Measurements from ENCODE around the gene TNS1. TPM values are rescaled to one million over a fixed set of nuclear protein-coding genes. Genes with fewer than 3 reads are reported as not detected.

TNS1 gene
- total and polyA plus RNA-seq, 9 of the 15 experiments (the other 6 are each of a cell fraction or from before 2014, with no cell fraction given) = 0.13 to 2.7 (median 0.77) TPM

GRCh38 chr2:218022131-218022850, 19.5 kb upstream of the TNS1 start (continued):
- no peak for TF ChIP-seq ZNF12 (CRISPR knock-in tag; IDR thresholded peaks at IDR 0.05)

GRCh38 chr2:218021536-218022071, 18.8 kb upstream of the TNS1 start:
- BruUV-seq (replicated peaks) = no TSS peak
- Histone ChIP-seq H3K9ac (ENCODE audit: insufficient read depth in 1 of 2, low read depth in 2 of 2, low read length in 2 of 2) (no peak overlapping the region; a peak in 1 of 4 replicates), H3K27me3 (ENCODE audit: control insufficient read depth in 2 of 2, insufficient read depth in 2 of 2, low read length in 2 of 2) (peaks cover 0 to 7% of the 10 kb centered on the region in 2 experiments; a peak in 1 of 5 replicates), H3K4me3 (no peak overlapping the region), H3K9me1 (ENCODE audit: control insufficient read depth, insufficient read depth, low read length) (no peaks in the 10 kb centered on the region), H2AFZ (ENCODE audit: low read depth, low read length) (no peak overlapping the region), H4K20me1 (replicated peaks; ENCODE audit: control insufficient read depth, insufficient read depth, low read length) (no peaks in the 10 kb centered on the region), H3K79me2 (ENCODE audit: control insufficient read depth, insufficient read depth, low read length) (no peaks in the 10 kb centered on the region), H3K4me1 (replicated peaks in 1 of 2; ENCODE audit: control insufficient read depth in 2 of 2, insufficient read depth in 2 of 2, low read length in 2 of 2) (no peaks in the 10 kb centered on the region), H3K9me3 (replicated peaks; ENCODE audit: control insufficient read depth, insufficient read depth, low read depth, low read length) (no peaks in the 10 kb centered on the region), H3K27ac (ENCODE audit: extremely low read depth, low read depth, low read length) (no peak overlapping the region), H3K36me3 (ENCODE audit: control insufficient read depth, insufficient read depth, low read length) (no peaks in the 10 kb centered on the region), H3K4me2 (ENCODE audit: insufficient read depth, low read length) (no peak overlapping the region)
- ATAC-seq (no peak), DNase-seq (ENCODE audit: extremely low read depth in 1 of 4, low spot score in 3 of 4) (no peak), FAIRE-seq (no peak)
- 0% methylated on average over 5 of the region's 12 CpGs for WGBS (ENCODE audit: insufficient coverage, low coverage, missing lambda C conversion rate)
- ChIA-PET POLR2A (interaction anchor here (0.6 kb wide), 1 partner anchor 14 kb away, joined by 3 read pairs; no protein-coding TSS in a partner anchor), CTCF (ENCODE audit: low intra/inter-chr PET ratio) (no interaction called here)
- in situ Hi-C loops (cut with MboI) (no loop called here), intact Hi-C loops (cut with micrococcal nuclease) (no loop called here)
- no peak for TF ChIP-seq VEZF1 (CRISPR knock-in tag; IDR thresholded peaks at IDR 0.05)
- TF ChIP-seq RHOXF2B (CRISPR knock-in tag; conservative IDR thresholded peaks at IDR 0.05) = no peak
- no peak for TF ChIP-seq CBX1 (IDR thresholded peaks at IDR 0.05; ENCODE audit: low read depth)
- no peak for TF ChIP-seq SLC30A9 (CRISPR knock-in tag; IDR thresholded peaks at IDR 0.05)
- TF ChIP-seq PRPF4 (IDR thresholded peaks at IDR 0.05; ENCODE audit: insufficient read depth, low read depth, low read length, poor library complexity, severe bottlenecking) = no peak
- TF ChIP-seq PTRF (tag; IDR thresholded peaks at IDR 0.05) = no peak
- no peak for TF ChIP-seq E2F8 (IDR thresholded peaks at IDR 0.05; ENCODE audit: low read depth, partially characterized antibody)
- no peak for TF ChIP-seq TRIM24 (IDR thresholded peaks at IDR 0.05)
- no peak for TF ChIP-seq ZBTB9 (CRISPR knock-in tag; IDR thresholded peaks at IDR 0.05)
- TF ChIP-seq MEF2D (tag; conservative IDR thresholded peaks at IDR 0.05; ENCODE audit: low read depth) = no peak
- no peak for TF ChIP-seq ZKSCAN3 (CRISPR knock-in tag; IDR thresholded peaks at IDR 0.05)
- no peak for TF ChIP-seq ELF4 (CRISPR knock-in tag; IDR thresholded peaks at IDR 0.05)
- no peak for TF ChIP-seq ZC3H4 (CRISPR knock-in tag; IDR thresholded peaks at IDR 0.05; ENCODE audit: borderline replicate concordance)
- TF ChIP-seq ZSCAN32 (CRISPR knock-in tag; IDR thresholded peaks at IDR 0.05) = no peak
- TF ChIP-seq PPARD (CRISPR knock-in tag; IDR thresholded peaks at IDR 0.05) = no peak

Data from K562 (cell line).